HCT116 (cell line): ENCODE measurements around the gene MLYCD. TPM values are rescaled to one million over a fixed set of nuclear protein-coding genes. Genes with fewer than 3 reads are reported as not detected.

Source experiments
- ATAC-seq: fragments of 200-7000 bp; cut with Tn5 transposase; 2 replicates; pipeline ENCODE4 v1.9.1; 2020; ENCODE audit warnings: mild to moderate bottlenecking, moderate library complexity
- BruUV-seq: library from RNA; stranded (reverse); fragments of 400-500 nt; replicated peaks from 2 replicates; lab custom pipeline; 2021; lab: Mats Ljungman, UMichigan
- CTCF ChIA-PET: fragments of 300-600 bp; sonication (Branson Sonifier 250); formaldehyde crosslinking; loops from one replicate; lab custom pipeline; 2021; ENCODE audit warnings: antibody characterized with exemption; lab: Charles Lee
- POLR2A ChIA-PET: fragments of 300-600, 350-600 bp; sonication (Branson Sonifier 250); formaldehyde crosslinking; loops from one replicate; lab custom pipeline; 2021; ENCODE audit warnings: antibody characterized with exemption; lab: Charles Lee
- RAD21 ChIA-PET, 2 experiments: fragments of 300-600 bp; sonication (Branson Sonifier 250); formaldehyde crosslinking; loops; one replicate each; lab custom pipeline; 2023; ENCODE audit warnings: low total read pairs in 2 of 2; ENCODE audit not compliant: uncharacterized antibody in 2 of 2, unreplicated experiment in 2 of 2, low non-redundant PET in 1 of 2; lab: Charles Lee
- DNase-seq: peaks from one replicate; pipeline ENCODE4 v3.0.0-alpha.2; 2010; ENCODE audit warnings: low read depth, low spot score
- H2AFZ ChIP-seq: fragments of 200-600 bp; shearing (Covaris generic), sonication (generic); 2 replicates; pipeline ENCODE4 v1.6.1; 2017; ENCODE audit warnings: low read depth, mixed run types, mixed read lengths, antibody characterized with exemption, low read length; ENCODE audit not compliant: poor library complexity, severe bottlenecking
- H3K27ac ChIP-seq: 2 replicates; pipeline ENCODE4 v1.5.1; 2012; ENCODE audit warnings: low read depth, low read length
- H3K27me3 ChIP-seq: fragments of 200-600 bp; sonication (generic); 2 replicates; pipeline ENCODE4 v1.6.1; 2016; ENCODE audit warnings: mixed run types, low read length, mixed read lengths; ENCODE audit not compliant: insufficient read depth
- H3K36me3 ChIP-seq, 2 experiments: fragments of 200-500 bp in 1 of 2; fragments of 200-600 bp in 1 of 2; sonication (Bioruptor generic) in 1 of 2; sonication (generic) in 1 of 2; 2 replicates each; pipeline versions ENCODE4 v1.5.1 to v1.6.1; 2014 to 2016; ENCODE audit warnings: low read length in 2 of 2, inconsistent platforms in 1 of 2, mixed read lengths in 1 of 2, mixed run types in 1 of 2; ENCODE audit not compliant: insufficient read depth in 2 of 2, control insufficient read depth in 1 of 2
- H3K4me1 ChIP-seq, 2 experiments: fragments of 200-600 bp in 1 of 2; sonication (generic) in 1 of 2; 2 replicates each; pipeline versions ENCODE4 v1.5.1 to v1.6.1; 2012 to 2017; ENCODE audit warnings: low read length in 2 of 2, inconsistent platforms in 1 of 2, mild to moderate bottlenecking in 1 of 2, mixed read lengths in 1 of 2, mixed run types in 1 of 2, moderate library complexity in 1 of 2; ENCODE audit not compliant: insufficient read depth in 2 of 2, control insufficient read depth in 1 of 2
- H3K4me2 ChIP-seq: fragments of 200-600 bp; sonication (generic); 2 replicates; pipeline ENCODE4 v1.6.1; 2017; ENCODE audit warnings: mixed run types, low read length, mixed read lengths
- H3K4me3 ChIP-seq, 2 experiments: fragments of 200-600 bp in 1 of 2; sonication (generic) in 1 of 2; replicated peaks in 1 of 2; 2 replicates each; pipeline ENCODE4 v1.5.1; 2011 to 2016; ENCODE audit warnings: low read length in 2 of 2, control low read depth in 1 of 2, low read depth in 1 of 2, mild to moderate bottlenecking in 1 of 2, mixed read lengths in 1 of 2, mixed run types in 1 of 2
- H3K79me2 ChIP-seq: fragments of 200-600 bp; sonication (generic); 2 replicates; pipeline ENCODE4 v1.6.1; 2017; ENCODE audit warnings: mild to moderate bottlenecking, mixed run types, low read length, moderate library complexity, mixed read lengths; ENCODE audit not compliant: insufficient read depth
- H3K9ac ChIP-seq: fragments of 200-600 bp; sonication (generic); 2 replicates; pipeline ENCODE4 v1.6.1; 2016; ENCODE audit warnings: low read length, mixed read lengths
- H3K9me2 ChIP-seq: fragments of 200-600 bp; sonication (generic), shearing (Covaris generic); 2 replicates; pipeline ENCODE4 v1.6.1; 2017; ENCODE audit warnings: mixed run types, mild to moderate bottlenecking, moderate library complexity; ENCODE audit not compliant: insufficient read depth
- H3K9me3 ChIP-seq, 2 experiments: fragments of 200-500 bp in 1 of 2; fragments of 200-600 bp in 1 of 2; sonication (Bioruptor generic) in 1 of 2; sonication (generic) in 1 of 2; 2 replicates each; pipeline ENCODE4 v1.6.1; 2014 to 2017; ENCODE audit warnings: low read length in 2 of 2, mixed read lengths in 2 of 2, inconsistent platforms in 1 of 2, low read depth in 1 of 2, mild to moderate bottlenecking in 1 of 2, mixed run types in 1 of 2, moderate library complexity in 1 of 2; ENCODE audit not compliant: control insufficient read depth in 1 of 2, insufficient read depth in 1 of 2
- H4K20me1 ChIP-seq: fragments of 200-600 bp; sonication (generic), shearing (Covaris generic); 2 replicates; pipeline ENCODE4 v1.6.1; 2017; ENCODE audit warnings: mixed run types, mild to moderate bottlenecking, moderate library complexity; ENCODE audit not compliant: insufficient read depth
- ATF3 ChIP-seq: IDR thresholded peaks from 2 replicates; pipeline ENCODE4 v1.6.1; 2012
- CBX3 ChIP-seq: IDR thresholded peaks from 2 replicates; pipeline ENCODE4 v1.6.1; 2012; ENCODE audit warnings: low read depth
- CEBPB ChIP-seq: IDR thresholded peaks from 2 replicates; pipeline ENCODE4 v1.6.1; 2012; ENCODE audit warnings: low read depth
- CTCF ChIP-seq, 3 experiments: fragments of 200-600 bp in 1 of 3; sonication (generic) in 1 of 3; IDR thresholded peaks in 2 of 3; conservative IDR thresholded peaks in 1 of 3; 2 replicates each; pipeline ENCODE4 v1.5.1; 2012 to 2017; ENCODE audit warnings: low read depth in 2 of 3, low read length in 2 of 3, antibody characterized with exemption in 1 of 3, borderline replicate concordance in 1 of 3, control low read depth in 1 of 3, mild to moderate bottlenecking in 1 of 3, mixed read lengths in 1 of 3, mixed run types in 1 of 3, moderate library complexity in 1 of 3; ENCODE audit not compliant: insufficient read depth in 1 of 3
- EGR1 ChIP-seq: IDR thresholded peaks from 2 replicates; pipeline ENCODE4 v1.6.1; 2012; ENCODE audit warnings: low read depth
- EZH2 ChIP-seq: fragments of 200-600 bp; sonication (generic); IDR thresholded peaks from 2 replicates; pipeline ENCODE4 v1.6.1; 2017; ENCODE audit warnings: antibody characterized with exemption, mixed run types
- EZH2phosphoT487 ChIP-seq: fragments of 200-600 bp; IDR thresholded peaks from 2 replicates; pipeline ENCODE4 v1.6.1; 2018; ENCODE audit warnings: antibody characterized with exemption, borderline replicate concordance
- FOSL1 ChIP-seq: IDR thresholded peaks from 2 replicates; pipeline ENCODE4 v1.6.1; 2012; ENCODE audit warnings: low read depth
- MAX ChIP-seq: IDR thresholded peaks from 2 replicates; pipeline ENCODE4 v1.6.1; 2012
- RAD21 ChIP-seq: IDR thresholded peaks from 2 replicates; pipeline ENCODE4 v1.6.1; 2012; ENCODE audit warnings: low read depth, mild to moderate bottlenecking
- REST ChIP-seq: IDR thresholded peaks from 2 replicates; pipeline ENCODE4 v1.6.1; 2012; ENCODE audit warnings: low read depth
- SIN3A ChIP-seq: IDR thresholded peaks from 2 replicates; pipeline ENCODE4 v1.6.1; 2012; ENCODE audit warnings: low read depth
- SP1 ChIP-seq: IDR thresholded peaks from 2 replicates; pipeline ENCODE4 v1.6.1; 2012; ENCODE audit warnings: low read depth
- SRF ChIP-seq: IDR thresholded peaks from 2 replicates; pipeline ENCODE4 v1.6.1; 2012; ENCODE audit warnings: low read depth
- TCF7L2 ChIP-seq: IDR thresholded peaks from 2 replicates; pipeline ENCODE4 v1.7.0; 2011; ENCODE audit warnings: borderline replicate concordance, inconsistent platforms; ENCODE audit not compliant: insufficient read depth, insufficient read length; ENCODE audit errors: extremely low read depth
- ZBTB33 ChIP-seq: IDR thresholded peaks from 2 replicates; pipeline ENCODE4 v1.6.1; 2011; ENCODE audit warnings: mild to moderate bottlenecking, low read length, moderate library complexity; ENCODE audit not compliant: insufficient replicate concordance; ENCODE audit errors: extremely low read depth
- ZFX ChIP-seq: fragments of 450-650 bp; IDR thresholded peaks from 2 replicates; pipeline ENCODE4 v1.6.1; 2017
- ZNF274 ChIP-seq: fragments of 200-500 bp; sonication (Bioruptor generic); IDR thresholded peaks from 2 replicates; pipeline ENCODE4 v1.6.1; 2014; ENCODE audit warnings: mild to moderate bottlenecking, low read depth, low read length, inconsistent platforms
- intact Hi-C: fragments of 100-400 bp; cut with micrococcal nuclease; formaldehyde crosslinking; loops from 2 replicates; pipeline ENCODE4 v1.10.0; 2022
- total RNA-seq: library from RNA; stranded (reverse); gene quantifications from one replicate; pipeline ENCODE4 v1.2.1, GENCODE V29; 2021; ENCODE audit not compliant: unreplicated experiment

MLYCD gene
- total RNA-seq, 1 experiment from 2014 or later: 3.9 TPM

- Histone ChIP-seq H3K9me3 (no peaks in the 10 kb centered on the region), H3K4me3 (no peak overlapping the region), H3K4me2 (no peak overlapping the region), H3K9ac (no peak overlapping the region), H4K20me1 (no peaks in the 10 kb centered on the region), H3K27ac (no peak overlapping the region), H3K36me3 (no peaks in the 10 kb centered on the region), H3K27me3 (no peaks in the 10 kb centered on the region), H3K9me2 (no peaks in the 10 kb centered on the region), H2AFZ (no peak overlapping the region), H3K4me1 (no peaks in the 10 kb centered on the region), H3K79me2 (no peaks in the 10 kb centered on the region)
- intact Hi-C loops: no loop called here
- ATAC-seq (no peak), DNase-seq (no peak)
- ChIA-PET POLR2A (no interaction called here), CTCF (interaction anchor here (1.5 to 2.4 kb wide), 2 partner anchors 43 to 94 kb away, joined by 5 to 8 read pairs; no protein-coding TSS in a partner anchor), RAD21 (interaction anchor here in 1 of 2 experiments (0.6 kb wide), 1 partner anchor 79 kb away, joined by 6 read pairs; no protein-coding TSS in a partner anchor)
- no TSS peak for BruUV-seq
- TF ChIP-seq SRF (no peak), TCF7L2 (no peak), EZH2 (no peak), REST (no peak), CTCF (IDR thresholded peaks at IDR 0.05 in 2 of 3, conservative IDR thresholded peaks at IDR 0.05 in 1 of 3; ENCODE audit: borderline replicate concordance in 1 of 3, insufficient read depth in 1 of 3, low read depth in 2 of 3, low read length in 2 of 3) (no peak), ZFX (no peak), EZH2phosphoT487 (no peak), ZNF274 (no peak), EGR1 (no peak), CEBPB (no peak), SP1 (no peak), ZBTB33 (no peak), MAX (no peak), ATF3 (no peak), RAD21 (no peak), FOSL1 (no peak), CBX3 (no peak), SIN3A (no peak)
Observed at GRCh38 chr16:83971165-83972130, 72.5 kb downstream of the MLYCD start.
